HepG2 (cell line): ENCODE measurements around the gene TAGLN. TPM values are rescaled to one million over a fixed set of nuclear protein-coding genes. Genes with fewer than 3 reads are reported as not detected.
"Not testable (repeated sequence)": the region's sequence is repeated elsewhere in the genome, so short reads cannot be mapped to it uniquely, and the experiment has no call there.

Experiments
- ATAC-seq: fragments of 200-7000 bp; cut with Tn5 transposase; 3 replicates; pipeline ENCODE4 v1.9.1; 2020; ENCODE audit warnings: mild to moderate bottlenecking, moderate library complexity
- BruUV-seq: library from RNA; stranded (reverse); fragments of 400-500 nt; replicated peaks from 2 replicates; lab custom pipeline; 2021; lab: Mats Ljungman, UMichigan
- CTCF ChIA-PET: fragments of 300-600 bp; formaldehyde crosslinking; extraction: SDS; loops from one replicate; lab custom pipeline; 2021; ENCODE audit warnings: low total read pairs, inconsistent platforms, low intra/inter-chr PET ratio; lab: Yijun Ruan, JAX
- POLR2A ChIA-PET: fragments of 350-600 bp; sonication (Branson Sonifier 250); formaldehyde crosslinking; loops from one replicate; lab custom pipeline; 2020; ENCODE audit warnings: antibody characterized with exemption, inconsistent platforms; lab: Yijun Ruan, JAX
- DNase-seq: peaks from one replicate; pipeline ENCODE4 v3.0.0-alpha.2; 2015; ENCODE audit warnings: low spot score
- FAIRE-seq: peaks from 3 replicates; lab custom pipeline; 2011; peaks lifted over from hg19 to GRCh38; lab: Jason Lieb, UNC
- H2AFZ ChIP-seq: one replicate; pipeline ENCODE4 v1.6.1; 2011; ENCODE audit warnings: low read length, inconsistent platforms
- H3K27ac ChIP-seq: fragments of 300-600 bp; 3 replicates; pipeline ENCODE4 v1.8.0; 2011; ENCODE audit warnings: mixed run types, mild to moderate bottlenecking, mixed read lengths, low read length, inconsistent platforms; ENCODE audit not compliant: insufficient read depth; ENCODE audit errors: extremely low read length
- H3K27me3 ChIP-seq, 2 experiments: fragments of 200-600 bp in 1 of 2; 2 replicates in 1 of 2; 3 replicates in 1 of 2; pipeline versions ENCODE4 v1.6.0 to v1.8.0; 2011; ENCODE audit warnings: low read length in 2 of 2, mild to moderate bottlenecking in 2 of 2, moderate library complexity in 2 of 2, inconsistent platforms in 1 of 2; ENCODE audit not compliant: insufficient read depth in 2 of 2, control insufficient read depth in 1 of 2
- H3K36me3 ChIP-seq, 2 experiments: fragments of 200-600 bp in 1 of 2; replicated peaks in 1 of 2; 2 replicates in 1 of 2; 3 replicates in 1 of 2; pipeline versions ENCODE4 v1.5.1 to v1.8.0; 2011; ENCODE audit warnings: low read length in 2 of 2, inconsistent platforms in 1 of 2; ENCODE audit not compliant: insufficient read depth in 2 of 2, control insufficient read depth in 1 of 2
- H3K4me1 ChIP-seq: 2 replicates; pipeline ENCODE4 v1.5.1; 2012; ENCODE audit warnings: low read length, inconsistent platforms; ENCODE audit not compliant: insufficient read depth
- H3K4me2 ChIP-seq: 2 replicates; pipeline ENCODE4 v1.6.0; 2011; ENCODE audit warnings: low read depth, low read length, inconsistent platforms
- H3K4me3 ChIP-seq, 3 experiments: fragments of 200-600 bp in 1 of 3; sonication (generic), shearing (Covaris generic) in 1 of 3; replicated peaks in 1 of 3; 2 replicates each; pipeline ENCODE4 v1.5.1; 2011 to 2016; ENCODE audit warnings: low read length in 3 of 3, inconsistent platforms in 2 of 3, low read depth in 2 of 3, mild to moderate bottlenecking in 2 of 3, control low read depth in 1 of 3, mixed read lengths in 1 of 3; ENCODE audit not compliant: insufficient read depth in 1 of 3
- H3K79me2 ChIP-seq: one replicate; pipeline ENCODE4 v1.6.1; 2011; ENCODE audit warnings: low read length, inconsistent platforms; ENCODE audit not compliant: insufficient read depth
- H3K9ac ChIP-seq: 2 replicates; pipeline ENCODE4 v1.6.0; 2011; ENCODE audit warnings: mild to moderate bottlenecking, low read depth, low read length, inconsistent platforms; ENCODE audit not compliant: insufficient read depth
- H3K9me3 ChIP-seq: 2 replicates; pipeline ENCODE4 v1.5.1; 2012; ENCODE audit warnings: mild to moderate bottlenecking, low read length
- H4K20me1 ChIP-seq: 2 replicates; pipeline ENCODE4 v1.6.0; 2011; ENCODE audit warnings: inconsistent platforms, mild to moderate bottlenecking, low read length, moderate library complexity; ENCODE audit not compliant: insufficient read depth
- WGBS: methylation state at CpG from one replicate; pipeline ENCODE4 v1.1.6; 2017; ENCODE audit warnings: low lambda C conversion rate; 5-methylcytosine and 5-hydroxymethylcytosine counted together
- in situ Hi-C: cut with HindIII; loops from 2 replicates; pipeline ENCODE4 v1.10.0; 2017; ENCODE audit warnings: low pct_unique_long_range_greater_than_20kb; ENCODE audit not compliant: extremely low pct_ligation_motif_present
- intact Hi-C: fragments of 100-400 bp; cut with micrococcal nuclease; formaldehyde crosslinking; loops from one replicate; pipeline ENCODE4 v1.10.0; 2022; ENCODE audit not compliant: unreplicated experiment
- polyA plus RNA-seq, 8 experiments: library from polyadenylated mRNA; depleted of rRNA in 3 of 8; stranded (reverse) in 7 of 8; unstranded in 1 of 8; fragments of >200 nt; fragmentation: Illumina TruSeq in 4 of 8; extraction: Trizol in 4 of 8; gene quantifications; 2 replicates each; pipeline versions ENCODE4 v1.2.1 to v1.2.3, GENCODE V29; 2011 to 2016; ENCODE audit warnings: low read depth in 4 of 8, missing spikeins in 1 of 8, mixed read lengths in 1 of 8; ENCODE audit not compliant: insufficient read depth in 1 of 8
- total RNA-seq, 5 experiments: library from RNA; depleted of rRNA; stranded (reverse); fragments of >200 nt; fragmentation: Illumina TruSeq; extraction: Trizol; gene quantifications; 2 replicates each; pipeline ENCODE4 v1.2.3, GENCODE V29; 2016; ENCODE audit warnings: low read depth in 1 of 5

TAGLN gene
- total and polyA plus RNA-seq, 2 of the 13 experiments (the other 11 are each of a cell fraction or from before 2014, with no cell fraction given), result 12.6 to 75.4 TPM

GRCh38 chr11:117207481-117207880, 8.3 kb downstream of the TAGLN start:
- H4K20me1 ChIP-seq, H3K4me3 ChIP-seq, H3K9me3 ChIP-seq, DNase-seq, H3K4me2 ChIP-seq, H3K79me2 ChIP-seq, FAIRE-seq, CTCF ChIA-PET, POLR2A ChIA-PET, H3K27ac ChIP-seq, H3K9ac ChIP-seq, BruUV-seq, H3K27me3 ChIP-seq, ATAC-seq, H3K36me3 ChIP-seq, H2AFZ ChIP-seq, H3K4me1 ChIP-seq: not testable (repeated sequence)
- in situ Hi-C loops, result loop anchor here (5.0 kb wide), 1 partner anchor 75 kb away; no protein-coding TSS in a partner anchor
- intact Hi-C loops, result loop anchor here (5.0 kb wide), 1 partner anchor 75 kb away; no protein-coding TSS in a partner anchor
- WGBS, result 80% methylated on average over 5 of the region's 5 CpGs

DNA sequence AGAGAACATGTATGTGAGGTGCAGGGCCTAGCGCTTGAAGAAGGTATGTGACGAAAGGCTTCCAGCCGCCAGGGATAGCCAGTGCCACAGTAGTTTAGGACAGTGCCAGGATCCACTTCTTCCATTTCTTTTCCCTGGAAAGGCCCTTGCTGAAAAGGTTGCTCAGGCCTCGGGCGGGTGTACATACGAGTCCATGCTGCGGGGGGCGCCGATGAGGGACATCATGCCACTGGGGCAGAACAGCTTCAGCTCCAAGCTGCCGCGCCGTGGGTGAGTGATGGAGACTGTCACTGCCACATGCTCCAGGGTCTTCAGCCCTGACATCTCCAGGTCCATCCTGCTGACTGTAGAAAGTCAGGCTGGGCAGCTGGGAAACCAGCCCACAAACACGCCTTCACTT, 9.5 kb downstream of the TAGLN start:
- DNase-seq, H3K4me3 ChIP-seq, H3K9ac ChIP-seq, H2AFZ ChIP-seq, H3K4me1 ChIP-seq, ATAC-seq, H4K20me1 ChIP-seq, CTCF ChIA-PET, FAIRE-seq, H3K4me2 ChIP-seq, H3K36me3 ChIP-seq, H3K9me3 ChIP-seq, H3K27me3 ChIP-seq, BruUV-seq, H3K27ac ChIP-seq, POLR2A ChIA-PET, H3K79me2 ChIP-seq: not testable (repeated sequence)
- intact Hi-C loops (loop anchor here (5.0 kb wide), 1 partner anchor 76 kb away; no protein-coding TSS in a partner anchor), in situ Hi-C loops (loop anchor here (5.0 kb wide), 1 partner anchor 76 kb away; no protein-coding TSS in a partner anchor)
- WGBS, result 60% methylated on average over 4 of the region's 13 CpGs

- H3K4me2 ChIP-seq, BruUV-seq, H3K4me1 ChIP-seq, H3K9me3 ChIP-seq, POLR2A ChIA-PET, DNase-seq, FAIRE-seq, H3K27me3 ChIP-seq, ATAC-seq, H3K36me3 ChIP-seq, H3K27ac ChIP-seq, H3K9ac ChIP-seq, H3K4me3 ChIP-seq, H3K79me2 ChIP-seq, H2AFZ ChIP-seq, CTCF ChIA-PET, H4K20me1 ChIP-seq: not testable (repeated sequence)
- 75% methylated on average over 7 of the region's 8 CpGs for WGBS
- intact Hi-C loops (loop anchor here (5.0 kb wide), 1 partner anchor 77 kb away; no protein-coding TSS in a partner anchor), in situ Hi-C loops (loop anchor here (5.0 kb wide), 1 partner anchor 77 kb away; no protein-coding TSS in a partner anchor)
These were observed 10.4 kb downstream of the TAGLN start for GRCh38 chr11:117209351-117210125.
